GM12892 (cell line): ENCODE data around the gene OBP2A. TPM values are rescaled to one million over a fixed set of nuclear protein-coding genes. Genes with fewer than 3 reads are reported as not detected.
"Not testable (repeated sequence)": the region's sequence is repeated elsewhere in the genome, so short reads cannot be mapped to it uniquely, and the experiment has no call there.

ENCODE experiments used
- DNase-seq: peaks from one replicate; pipeline ENCODE4 v3.0.0; 2011; ENCODE audit not compliant: insufficient read length
- FAIRE-seq: peaks from 2 replicates; lab custom pipeline; 2011; peaks lifted over from hg19 to GRCh38; lab: Jason Lieb, UNC
- POLR2A ChIP-seq: IDR thresholded peaks from 2 replicates; pipeline ENCODE4 v1.6.1; 2011; ENCODE audit warnings: low read depth, low read length, control low read depth
- POLR2AphosphoS5 ChIP-seq: IDR thresholded peaks from 2 replicates; pipeline ENCODE4 v1.6.1; 2011; ENCODE audit warnings: low read depth, low read length, control low read depth
- TAF1 ChIP-seq: IDR thresholded peaks from 2 replicates; pipeline ENCODE4 v1.6.1; 2011; ENCODE audit warnings: low read depth, mild to moderate bottlenecking, control low read depth, low read length, borderline replicate concordance
- polyA plus RNA-seq: library from polyadenylated mRNA; unstranded; fragments of >200 nt; gene quantifications from one replicate; pipeline ENCODE4 v1.2.1, GENCODE V29; 2012; ENCODE audit warnings: missing spikeins, inconsistent platforms; ENCODE audit not compliant: missing spikeins

OBP2A gene, protein sequence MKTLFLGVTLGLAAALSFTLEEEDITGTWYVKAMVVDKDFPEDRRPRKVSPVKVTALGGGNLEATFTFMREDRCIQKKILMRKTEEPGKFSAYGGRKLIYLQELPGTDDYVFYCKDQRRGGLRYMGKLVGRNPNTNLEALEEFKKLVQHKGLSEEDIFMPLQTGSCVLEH
- polyA plus RNA-seq: not detected

- DNase-seq: not testable (repeated sequence)
- FAIRE-seq: peak; percentile 9
Observed at GRCh38 chr9:135545646-135546176, at the start of gene OBP2A. TSS of gene OBP2A (plus strand) at chr9:135546126. CDS start at chr9:135546181, 55 bp downstream.

DNA sequence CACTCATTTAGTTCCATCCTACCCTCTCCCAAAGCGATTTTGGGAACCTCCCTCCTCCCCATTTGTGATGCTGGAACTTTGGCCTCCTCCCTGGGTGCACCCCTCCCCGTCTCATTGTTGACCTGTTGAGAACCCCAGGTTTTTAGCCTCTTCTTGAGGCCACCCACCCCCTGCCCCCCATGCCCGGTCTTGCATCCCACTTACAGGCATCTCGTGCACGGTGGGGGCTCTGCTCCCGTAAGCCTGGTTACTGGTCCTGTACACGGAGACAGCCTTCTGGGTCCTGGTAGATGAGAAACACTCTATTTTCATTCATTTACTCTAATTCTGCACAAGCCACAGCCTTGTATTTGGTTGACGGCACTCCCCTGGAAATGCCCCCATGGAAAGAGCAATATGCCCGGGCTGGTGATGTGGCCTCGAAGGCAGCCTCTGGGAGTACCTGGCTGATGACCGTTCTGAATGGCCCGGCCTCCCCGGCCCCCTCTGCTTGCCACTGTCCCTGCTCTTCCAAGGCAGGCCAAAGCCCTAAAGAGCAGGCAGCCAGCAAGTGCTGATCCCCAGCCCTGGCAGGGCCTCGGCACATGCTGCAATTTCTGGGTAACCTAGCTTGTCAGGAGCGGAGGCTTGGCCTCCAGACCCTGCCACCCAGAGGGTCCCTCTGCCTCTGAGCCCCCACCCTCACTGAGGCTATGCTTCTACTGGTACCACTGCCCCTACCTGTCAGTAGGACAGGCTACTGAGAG is 47.4 kb upstream of the OBP2A start:
- no peak for FAIRE-seq

GRCh38 chr9:135499326-135500070 is 46.4 kb upstream of the OBP2A start:
- TF ChIP-seq POLR2A: no peak
- no peak for TF ChIP-seq TAF1
- TF ChIP-seq POLR2AphosphoS5: no peak
- DNase-seq (peak; percentile 83), FAIRE-seq (peak; percentile 95)

More for the DNA sequence above, 47.4 kb upstream of the OBP2A start:
- TF ChIP-seq POLR2A (no peak), TAF1 (no peak), POLR2AphosphoS5 (no peak)
- no peak for DNase-seq

- TF ChIP-seq TAF1 (no peak), POLR2AphosphoS5 (no peak)
- FAIRE-seq: no peak
- no peak for DNase-seq
Observed at GRCh38 chr9:135500071-135500524, 45.8 kb upstream of the OBP2A start.

DNA sequence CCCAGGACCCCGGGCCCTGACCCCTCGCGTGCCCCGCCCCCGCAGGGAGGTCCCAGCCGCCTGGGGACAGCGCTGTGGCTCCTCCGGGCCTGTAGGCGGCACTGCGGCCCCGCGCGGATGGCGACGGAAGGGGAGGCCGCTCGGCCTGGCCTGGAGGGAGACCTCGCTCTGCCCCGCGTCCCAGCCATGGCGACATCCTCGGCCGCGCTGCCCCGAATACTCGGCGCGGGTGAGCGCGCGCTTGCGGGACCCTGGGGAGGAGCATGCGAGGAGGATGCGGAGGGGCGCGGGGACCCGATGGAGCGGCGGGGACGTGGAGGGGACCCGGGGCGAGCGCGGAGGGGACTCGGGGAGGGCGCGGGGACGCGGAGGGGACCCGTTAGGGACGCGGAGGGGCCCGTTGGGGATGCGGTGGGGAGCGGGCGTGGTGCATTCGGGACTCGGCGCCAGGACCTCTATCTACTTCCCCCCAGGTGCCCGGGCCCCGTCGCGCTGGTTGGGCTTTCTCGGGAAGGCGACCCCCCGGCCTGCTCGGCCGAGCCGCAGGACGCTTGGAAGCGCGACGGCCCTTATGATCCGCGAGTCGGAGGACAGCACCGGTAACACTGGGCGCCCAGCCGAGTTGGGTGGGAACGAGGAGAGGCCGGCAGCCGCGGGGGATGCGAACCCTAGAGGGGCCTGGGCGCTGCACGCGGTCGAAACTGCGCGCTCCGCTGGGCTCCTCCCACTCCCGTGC is 45.2 kb upstream of the OBP2A start, which contains the start of gene MRPS2:
MRPS2 (plus strand) TSS at position 158 of the 736 bp plus-strand sequence; CDS start at position 187, 29 bp downstream.
- TF ChIP-seq TAF1: peak; percentile 82
- peak; percentile 82; the same call in 1 of the 2 replicates for TF ChIP-seq POLR2A
- peak; percentile 58 for TF ChIP-seq POLR2AphosphoS5
- FAIRE-seq: peak; percentile 94
- peak; percentile 97 for DNase-seq

- DNase-seq (peak; percentile 86), FAIRE-seq (no peak)
- no peak for TF ChIP-seq POLR2AphosphoS5
- TF ChIP-seq TAF1: no peak
- TF ChIP-seq POLR2A: no peak
Observed at GRCh38 chr9:135501261-135502167, 44.4 kb upstream of the OBP2A start.

GRCh38 chr9:135502168-135502872 is 43.6 kb upstream of the OBP2A start:
- no peak for DNase-seq
- TF ChIP-seq TAF1 (no peak), POLR2A (no peak), POLR2AphosphoS5 (no peak)
- no peak for FAIRE-seq

- TF ChIP-seq TAF1 (no peak), POLR2A (no peak), POLR2AphosphoS5 (no peak)
- DNase-seq: no peak
- no peak for FAIRE-seq
Observed at GRCh38 chr9:135502873-135503321, 43.0 kb upstream of the OBP2A start.

GRCh38 chr9:135503371-135504261 is 42.3 kb upstream of the OBP2A start:
- DNase-seq: no peak
- TF ChIP-seq TAF1 (no peak), POLR2A (no peak), POLR2AphosphoS5 (no peak)
- no peak for FAIRE-seq
